HCT116 (cell line): ENCODE measurements around the gene TRMT2A. TPM values are rescaled to one million over a fixed set of nuclear protein-coding genes. Genes with fewer than 3 reads are reported as not detected.

ENCODE experiments used
- ATAC-seq: fragments of 200-7000 bp; cut with Tn5 transposase; 2 replicates; pipeline ENCODE4 v1.9.1; 2020; ENCODE audit warnings: mild to moderate bottlenecking, moderate library complexity
- BruUV-seq: library from RNA; stranded (reverse); fragments of 400-500 nt; replicated peaks from 2 replicates; lab custom pipeline; 2021; lab: Mats Ljungman, UMichigan
- CTCF ChIA-PET: fragments of 300-600 bp; sonication (Branson Sonifier 250); formaldehyde crosslinking; loops from one replicate; lab custom pipeline; 2021; ENCODE audit warnings: antibody characterized with exemption; lab: Charles Lee
- POLR2A ChIA-PET: fragments of 300-600, 350-600 bp; sonication (Branson Sonifier 250); formaldehyde crosslinking; loops from one replicate; lab custom pipeline; 2021; ENCODE audit warnings: antibody characterized with exemption; lab: Charles Lee
- RAD21 ChIA-PET, 2 experiments: fragments of 300-600 bp; sonication (Branson Sonifier 250); formaldehyde crosslinking; loops; one replicate each; lab custom pipeline; 2023; ENCODE audit warnings: low total read pairs in 2 of 2; ENCODE audit not compliant: uncharacterized antibody in 2 of 2, unreplicated experiment in 2 of 2, low non-redundant PET in 1 of 2; lab: Charles Lee
- DNase-seq: peaks from one replicate; pipeline ENCODE4 v3.0.0-alpha.2; 2010; ENCODE audit warnings: low read depth, low spot score
- H2AFZ ChIP-seq: fragments of 200-600 bp; shearing (Covaris generic), sonication (generic); 2 replicates; pipeline ENCODE4 v1.6.1; 2017; ENCODE audit warnings: low read depth, mixed run types, mixed read lengths, antibody characterized with exemption, low read length; ENCODE audit not compliant: poor library complexity, severe bottlenecking
- H3K27ac ChIP-seq: 2 replicates; pipeline ENCODE4 v1.5.1; 2012; ENCODE audit warnings: low read depth, low read length
- H3K27me3 ChIP-seq: fragments of 200-600 bp; sonication (generic); 2 replicates; pipeline ENCODE4 v1.6.1; 2016; ENCODE audit warnings: mixed run types, low read length, mixed read lengths; ENCODE audit not compliant: insufficient read depth
- H3K36me3 ChIP-seq, 2 experiments: fragments of 200-500 bp in 1 of 2; fragments of 200-600 bp in 1 of 2; sonication (Bioruptor generic) in 1 of 2; sonication (generic) in 1 of 2; 2 replicates each; pipeline versions ENCODE4 v1.5.1 to v1.6.1; 2014 to 2016; ENCODE audit warnings: low read length in 2 of 2, inconsistent platforms in 1 of 2, mixed read lengths in 1 of 2, mixed run types in 1 of 2; ENCODE audit not compliant: insufficient read depth in 2 of 2, control insufficient read depth in 1 of 2
- H3K4me1 ChIP-seq, 2 experiments: fragments of 200-600 bp in 1 of 2; sonication (generic) in 1 of 2; 2 replicates each; pipeline versions ENCODE4 v1.5.1 to v1.6.1; 2012 to 2017; ENCODE audit warnings: low read length in 2 of 2, inconsistent platforms in 1 of 2, mild to moderate bottlenecking in 1 of 2, mixed read lengths in 1 of 2, mixed run types in 1 of 2, moderate library complexity in 1 of 2; ENCODE audit not compliant: insufficient read depth in 2 of 2, control insufficient read depth in 1 of 2
- H3K4me2 ChIP-seq: fragments of 200-600 bp; sonication (generic); 2 replicates; pipeline ENCODE4 v1.6.1; 2017; ENCODE audit warnings: mixed run types, low read length, mixed read lengths
- H3K4me3 ChIP-seq, 2 experiments: fragments of 200-600 bp in 1 of 2; sonication (generic) in 1 of 2; replicated peaks in 1 of 2; 2 replicates each; pipeline ENCODE4 v1.5.1; 2011 to 2016; ENCODE audit warnings: low read length in 2 of 2, control low read depth in 1 of 2, low read depth in 1 of 2, mild to moderate bottlenecking in 1 of 2, mixed read lengths in 1 of 2, mixed run types in 1 of 2
- H3K79me2 ChIP-seq: fragments of 200-600 bp; sonication (generic); 2 replicates; pipeline ENCODE4 v1.6.1; 2017; ENCODE audit warnings: mild to moderate bottlenecking, mixed run types, low read length, moderate library complexity, mixed read lengths; ENCODE audit not compliant: insufficient read depth
- H3K9ac ChIP-seq: fragments of 200-600 bp; sonication (generic); 2 replicates; pipeline ENCODE4 v1.6.1; 2016; ENCODE audit warnings: low read length, mixed read lengths
- H3K9me2 ChIP-seq: fragments of 200-600 bp; sonication (generic), shearing (Covaris generic); 2 replicates; pipeline ENCODE4 v1.6.1; 2017; ENCODE audit warnings: mixed run types, mild to moderate bottlenecking, moderate library complexity; ENCODE audit not compliant: insufficient read depth
- H3K9me3 ChIP-seq, 2 experiments: fragments of 200-500 bp in 1 of 2; fragments of 200-600 bp in 1 of 2; sonication (Bioruptor generic) in 1 of 2; sonication (generic) in 1 of 2; 2 replicates each; pipeline ENCODE4 v1.6.1; 2014 to 2017; ENCODE audit warnings: low read length in 2 of 2, mixed read lengths in 2 of 2, inconsistent platforms in 1 of 2, low read depth in 1 of 2, mild to moderate bottlenecking in 1 of 2, mixed run types in 1 of 2, moderate library complexity in 1 of 2; ENCODE audit not compliant: control insufficient read depth in 1 of 2, insufficient read depth in 1 of 2
- H4K20me1 ChIP-seq: fragments of 200-600 bp; sonication (generic), shearing (Covaris generic); 2 replicates; pipeline ENCODE4 v1.6.1; 2017; ENCODE audit warnings: mixed run types, mild to moderate bottlenecking, moderate library complexity; ENCODE audit not compliant: insufficient read depth
- CEBPB ChIP-seq: IDR thresholded peaks from 2 replicates; pipeline ENCODE4 v1.6.1; 2012; ENCODE audit warnings: low read depth
- ELF1 ChIP-seq: IDR thresholded peaks from 2 replicates; pipeline ENCODE4 v1.6.1; 2012; ENCODE audit warnings: low read depth, borderline replicate concordance
- FOSL1 ChIP-seq: IDR thresholded peaks from 2 replicates; pipeline ENCODE4 v1.6.1; 2012; ENCODE audit warnings: low read depth
- POLR2A ChIP-seq: IDR thresholded peaks from 2 replicates; pipeline ENCODE4 v1.7.0; 2011; ENCODE audit warnings: borderline replicate concordance; ENCODE audit not compliant: insufficient read depth, insufficient read length; ENCODE audit errors: extremely low read depth
- POLR2AphosphoS5 ChIP-seq: IDR thresholded peaks from 2 replicates; pipeline ENCODE4 v1.6.1; 2011; ENCODE audit warnings: mild to moderate bottlenecking, low read depth, low read length, moderate library complexity
- SIN3A ChIP-seq: IDR thresholded peaks from 2 replicates; pipeline ENCODE4 v1.6.1; 2012; ENCODE audit warnings: low read depth
- SP1 ChIP-seq: IDR thresholded peaks from 2 replicates; pipeline ENCODE4 v1.6.1; 2012; ENCODE audit warnings: low read depth
- YY1 ChIP-seq: IDR thresholded peaks from 2 replicates; pipeline ENCODE4 v1.6.1; 2011; ENCODE audit warnings: low read length, low read depth, moderate library complexity, mild to moderate bottlenecking; ENCODE audit not compliant: insufficient replicate concordance; ENCODE audit errors: extremely low read depth
- ZNF274 ChIP-seq: fragments of 200-500 bp; sonication (Bioruptor generic); IDR thresholded peaks from 2 replicates; pipeline ENCODE4 v1.6.1; 2014; ENCODE audit warnings: mild to moderate bottlenecking, low read depth, low read length, inconsistent platforms
- intact Hi-C: fragments of 100-400 bp; cut with micrococcal nuclease; formaldehyde crosslinking; loops from 2 replicates; pipeline ENCODE4 v1.10.0; 2022
- total RNA-seq: library from RNA; stranded (reverse); gene quantifications from one replicate; pipeline ENCODE4 v1.2.1, GENCODE V29; 2021; ENCODE audit not compliant: unreplicated experiment

The TRMT2A gene
- total RNA-seq, 1 experiment from 2014 or later, result 67.3 TPM

DNA sequence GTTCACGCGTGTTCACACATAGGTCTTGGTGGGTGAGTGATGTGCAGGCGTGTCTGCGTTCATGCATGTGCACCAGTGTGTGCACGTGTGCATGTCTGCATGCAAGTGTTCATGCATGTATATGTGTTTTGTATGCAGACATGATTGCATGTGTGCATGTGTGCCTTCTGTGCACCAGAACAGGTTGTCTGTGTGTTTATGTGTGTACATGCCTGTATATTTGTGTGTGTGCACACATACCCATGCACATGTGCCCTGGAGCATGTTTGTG is 19.5 kb upstream of the TRMT2A start:
- ATAC-seq (no peak), DNase-seq (no peak)
- H3K79me2 ChIP-seq, result peaks cover 81% of the 10 kb centered on the region
- no peaks in the 10 kb centered on the region for H4K20me1 ChIP-seq
- H2AFZ ChIP-seq, result no peak overlapping the region
- ChIA-PET POLR2A (no interaction called here), CTCF (no interaction called here), RAD21 (no interaction called here)
- peaks cover 12 to 30% of the 10 kb centered on the region in 2 experiments; a peak in 3 of 4 replicates for H3K4me1 ChIP-seq
- H3K27ac ChIP-seq, result no peak overlapping the region; the same call in 1 of the 2 replicates
- no peak overlapping the region for H3K4me3 ChIP-seq
- intact Hi-C loops, result no loop called here
- H3K9me3 ChIP-seq, result no peaks in the 10 kb centered on the region
- peaks cover 3 to 12% of the 10 kb centered on the region in 2 experiments; a peak in 1 of 4 replicates for H3K36me3 ChIP-seq
- no TSS peak for BruUV-seq
- H3K9me2 ChIP-seq, result no peaks in the 10 kb centered on the region
- TF ChIP-seq YY1, result no peak
- no peaks in the 10 kb centered on the region for H3K27me3 ChIP-seq
- no peak overlapping the region for H3K9ac ChIP-seq
- no peak overlapping the region for H3K4me2 ChIP-seq

DNA sequence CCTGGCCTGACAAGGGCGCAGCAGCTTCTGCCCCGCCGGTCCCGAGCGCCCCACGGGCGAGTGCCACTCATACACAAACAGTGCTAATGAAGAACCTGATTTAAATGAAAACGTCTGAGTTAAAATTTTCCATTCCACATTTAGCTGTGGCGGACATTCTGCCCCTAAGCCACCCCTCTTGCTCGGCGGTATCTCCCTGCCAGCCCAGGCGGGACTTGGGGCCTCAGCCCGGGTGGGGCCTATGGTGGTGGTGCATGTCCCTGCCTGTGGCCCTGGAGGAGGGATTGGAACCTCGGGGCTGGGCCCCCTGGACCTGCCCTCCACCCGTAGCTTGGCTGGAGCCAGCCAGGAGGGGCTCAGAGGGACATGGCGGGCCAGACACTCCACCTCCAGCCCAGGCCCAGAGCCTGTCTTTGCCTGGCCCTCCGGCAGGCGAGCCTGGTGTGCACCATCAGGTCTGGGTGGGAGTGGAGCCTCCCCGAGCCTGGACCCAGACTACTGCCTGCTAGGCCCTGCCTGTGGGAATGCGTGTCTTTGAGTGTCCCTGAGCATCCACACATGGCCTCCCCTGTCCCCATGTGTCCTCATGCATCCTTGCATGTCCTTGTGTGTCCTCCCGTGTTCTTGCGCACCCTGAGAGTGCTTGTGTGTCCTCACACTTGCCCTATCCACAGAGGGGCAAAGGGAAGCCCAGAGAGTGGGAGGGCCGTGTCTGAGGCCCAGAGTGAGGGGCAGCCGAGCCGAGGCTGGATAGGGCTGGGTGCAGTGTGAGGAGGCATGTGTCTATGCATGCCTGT is 19.0 kb upstream of the TRMT2A start:
- no TSS peak for BruUV-seq
- Histone ChIP-seq H3K9me2 (no peaks in the 10 kb centered on the region), H3K4me2 (no peak overlapping the region), H3K9me3 (no peaks in the 10 kb centered on the region), H3K4me3 (no peak overlapping the region), H4K20me1 (no peaks in the 10 kb centered on the region), H3K27ac (peak overlapping the region; percentile 22; the same call in 1 of the 2 replicates), H3K9ac (no peak overlapping the region), H3K36me3 (peaks cover 0 to 12% of the 10 kb centered on the region in 2 experiments; a peak in 1 of 4 replicates), H2AFZ (no peak overlapping the region), H3K79me2 (peaks cover 81% of the 10 kb centered on the region), H3K27me3 (no peaks in the 10 kb centered on the region), H3K4me1 (peaks cover 12 to 30% of the 10 kb centered on the region in 2 experiments; a peak in 3 of 4 replicates)
- RAD21 ChIA-PET, result no interaction called here
- no peak for DNase-seq
- TF ChIP-seq CEBPB (no peak), POLR2A (no peak), SIN3A (no peak), POLR2AphosphoS5 (no peak), FOSL1 (no peak), SP1 (no peak), ZNF274 (no peak), ELF1 (no peak)
- CTCF ChIA-PET, result no interaction called here
- intact Hi-C loops, result no loop called here
- POLR2A ChIA-PET, result no interaction called here
- no peak for ATAC-seq
